SU-DHL-6 (cell line): ENCODE data around the gene PRKCA.

ENCODE experiments used
- EZH2phosphoT487 ChIP-seq: fragments of 200-600 bp; sonication (generic), shearing (Covaris generic); conservative IDR thresholded peaks from 2 replicates; pipeline ENCODE4 v1.6.1; 2018; ENCODE audit warnings: mild to moderate bottlenecking, antibody characterized with exemption, low read length, moderate library complexity, mixed read lengths
- TF ChIP-seq, protein P1 (sequence below): fragments of 200-600 bp; sonication (generic); IDR thresholded peaks from one replicate; pipeline ENCODE4 v1.5.1; 2017; ENCODE audit warnings: antibody characterized with exemption, mild to moderate bottlenecking, low read length, moderate library complexity; ENCODE audit not compliant: insufficient read depth, poor library complexity, severe bottlenecking

DNA sequence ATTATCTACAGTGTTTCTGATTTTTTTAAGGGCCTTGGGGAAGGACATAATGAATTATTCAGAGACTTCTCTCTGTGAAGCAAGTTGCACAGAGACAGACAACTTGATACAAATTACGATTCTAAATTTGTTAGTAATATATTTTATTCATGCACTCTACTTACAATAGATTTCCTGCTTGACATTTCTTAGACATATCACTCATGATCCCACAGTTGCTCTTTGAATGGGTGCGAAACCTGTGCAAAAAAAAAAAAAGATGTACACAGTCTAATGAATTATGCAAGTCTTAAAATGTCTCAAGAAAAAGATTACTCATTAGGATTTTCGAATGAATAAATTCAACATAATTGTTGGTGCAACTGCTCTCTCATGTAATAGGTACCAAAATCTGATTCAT lies 254.8 kb downstream of the PRKCA start:
- TF ChIP-seq, protein P1, sequence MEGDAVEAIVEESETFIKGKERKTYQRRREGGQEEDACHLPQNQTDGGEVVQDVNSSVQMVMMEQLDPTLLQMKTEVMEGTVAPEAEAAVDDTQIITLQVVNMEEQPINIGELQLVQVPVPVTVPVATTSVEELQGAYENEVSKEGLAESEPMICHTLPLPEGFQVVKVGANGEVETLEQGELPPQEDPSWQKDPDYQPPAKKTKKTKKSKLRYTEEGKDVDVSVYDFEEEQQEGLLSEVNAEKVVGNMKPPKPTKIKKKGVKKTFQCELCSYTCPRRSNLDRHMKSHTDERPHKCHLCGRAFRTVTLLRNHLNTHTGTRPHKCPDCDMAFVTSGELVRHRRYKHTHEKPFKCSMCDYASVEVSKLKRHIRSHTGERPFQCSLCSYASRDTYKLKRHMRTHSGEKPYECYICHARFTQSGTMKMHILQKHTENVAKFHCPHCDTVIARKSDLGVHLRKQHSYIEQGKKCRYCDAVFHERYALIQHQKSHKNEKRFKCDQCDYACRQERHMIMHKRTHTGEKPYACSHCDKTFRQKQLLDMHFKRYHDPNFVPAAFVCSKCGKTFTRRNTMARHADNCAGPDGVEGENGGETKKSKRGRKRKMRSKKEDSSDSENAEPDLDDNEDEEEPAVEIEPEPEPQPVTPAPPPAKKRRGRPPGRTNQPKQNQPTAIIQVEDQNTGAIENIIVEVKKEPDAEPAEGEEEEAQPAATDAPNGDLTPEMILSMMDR, result no peak
- TF ChIP-seq EZH2phosphoT487, result no peak
